Measurements from ENCODE around the gene SH2D7.

SH2D7 gene

GRCh38 chr15:78092261-78093041 is at the start of gene SH2D7:
TSS of gene SH2D7 (plus strand) at chr15:78092561. CDS start at chr15:78092585, 24 bp downstream.
- no peak for DNase-seq

DNA sequence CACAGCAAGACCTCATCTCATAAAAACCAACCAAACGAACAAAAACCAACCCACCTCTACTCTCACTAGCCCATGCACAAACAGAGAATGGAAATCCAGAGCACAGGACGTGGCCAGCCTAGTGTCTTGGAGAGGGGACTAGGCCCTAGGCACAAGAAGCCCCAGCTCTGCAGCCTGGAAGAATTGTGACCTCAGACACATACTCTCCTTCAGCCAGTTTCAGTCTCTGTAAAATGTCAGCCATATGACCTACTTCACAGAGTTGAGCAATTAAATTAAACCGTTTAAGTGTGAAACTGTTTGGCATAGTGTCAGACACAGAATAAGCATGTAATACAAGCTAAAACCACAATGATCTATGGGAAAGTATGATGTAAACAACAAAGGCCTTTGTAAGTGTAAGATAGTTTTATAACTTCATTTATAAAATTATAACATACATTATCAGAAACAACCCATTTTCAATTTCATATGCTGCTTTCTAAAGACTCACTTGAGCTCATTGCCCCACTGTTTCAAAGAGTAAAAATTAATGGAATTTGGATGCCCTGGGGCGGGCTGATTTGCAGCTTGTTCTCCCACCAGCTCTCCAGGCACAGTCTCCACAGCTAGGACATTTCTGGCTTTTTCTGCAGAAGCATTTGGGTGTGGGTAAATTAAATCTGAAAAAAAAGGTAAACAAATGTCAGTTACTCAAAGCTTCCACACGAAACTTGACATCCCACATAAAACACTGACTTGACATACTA is 47.8 kb upstream of the SH2D7 start:
- DNase-seq = no peak

- no peak for DNase-seq
Measured at GRCh38 chr15:78045189-78045588, 47.2 kb upstream of the SH2D7 start.

DNA sequence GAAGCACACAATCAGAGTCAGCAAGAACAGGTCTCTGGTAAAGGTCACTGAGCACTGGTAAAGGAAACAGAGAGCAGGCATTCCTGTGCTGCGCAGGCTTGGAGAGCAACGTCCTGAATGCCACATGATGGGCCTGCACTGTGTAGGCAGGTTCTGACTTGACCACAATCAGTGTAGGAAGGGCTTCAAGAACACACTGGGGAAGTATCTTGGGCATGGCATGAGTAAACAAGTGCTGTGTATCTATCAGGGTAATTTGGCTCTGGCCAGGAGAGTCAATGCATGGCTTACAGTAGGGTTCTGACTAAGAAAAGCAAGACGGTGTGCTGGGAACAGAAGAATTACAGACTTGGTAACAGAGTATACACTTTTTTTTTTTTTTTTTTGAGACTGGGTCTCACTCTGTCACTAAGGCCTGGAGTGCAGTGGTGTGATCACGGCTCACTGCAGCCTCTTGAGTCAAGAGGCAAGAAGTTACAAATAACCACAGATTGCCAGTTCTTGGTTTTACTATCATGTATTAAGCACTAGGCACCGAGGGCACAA is 45.5 kb upstream of the SH2D7 start:
- DNase-seq = no peak

- DNase-seq = no peak
Measured at GRCh38 chr15:78047761-78048627, 44.4 kb upstream of the SH2D7 start.

GRCh38 chr15:78048628-78048920 is 43.8 kb upstream of the SH2D7 start:
- no peak for DNase-seq

GRCh38 chr15:78049691-78050440 is 42.5 kb upstream of the SH2D7 start:
- DNase-seq = no peak

DNA sequence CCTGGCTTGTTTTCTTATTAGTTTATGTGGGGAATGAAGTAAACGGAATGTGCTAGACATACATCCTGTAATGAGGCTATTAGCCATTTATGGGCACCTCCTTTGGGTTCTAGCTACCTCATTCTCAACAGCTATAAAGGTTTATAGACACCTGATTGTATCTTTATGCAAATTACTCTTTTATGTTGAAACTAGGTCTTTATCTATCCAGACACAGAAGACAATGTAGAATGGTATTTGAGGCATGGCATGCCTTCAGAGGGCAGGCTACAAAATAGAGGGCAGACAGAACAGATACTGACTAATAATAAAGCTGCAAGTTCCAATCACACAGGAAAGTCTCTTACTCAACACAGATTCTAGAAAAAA is 41.9 kb upstream of the SH2D7 start:
- DNase-seq = no peak

- DNase-seq = no peak
Measured at GRCh38 chr15:78050826-78051225, 41.5 kb upstream of the SH2D7 start.

DNA sequence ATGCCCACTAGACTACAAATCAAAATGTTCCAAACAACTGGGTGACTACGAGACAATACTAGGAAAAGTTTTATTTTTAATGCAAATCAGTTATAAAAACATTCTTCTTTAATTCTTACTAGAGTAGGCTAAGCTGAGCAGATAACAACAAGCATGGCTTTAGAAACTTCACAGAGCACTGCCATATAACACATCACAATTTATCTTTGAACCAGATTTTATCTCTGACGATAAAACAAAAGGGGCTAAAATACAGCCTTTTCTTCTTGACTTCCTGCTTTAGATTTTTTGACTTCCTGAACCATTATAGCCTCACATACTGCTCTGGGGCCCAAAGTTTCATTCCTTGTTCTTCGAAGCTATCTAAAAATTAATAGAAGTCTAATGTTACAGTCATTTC is 40.8 kb upstream of the SH2D7 start:
- DNase-seq = no peak

DNA sequence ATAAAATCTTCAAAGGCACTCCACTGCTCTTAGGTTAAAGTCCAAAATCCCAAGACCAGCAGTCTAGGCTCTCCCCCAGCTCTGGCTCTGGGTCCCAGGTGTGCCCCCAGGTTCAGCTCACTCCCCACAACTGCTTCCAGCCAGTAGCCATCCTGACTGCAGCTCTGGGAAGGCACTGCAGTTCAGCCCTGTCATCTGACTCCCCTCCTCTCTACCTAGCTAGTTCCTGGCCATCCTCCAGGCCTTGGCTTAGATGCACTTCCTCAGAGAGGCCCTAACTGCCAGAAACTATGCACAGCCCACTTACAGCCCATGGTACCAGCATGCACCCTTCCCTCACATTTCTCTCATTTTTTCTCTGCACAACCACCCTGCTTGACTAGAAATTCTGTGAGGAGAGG is 40.4 kb upstream of the SH2D7 start:
- no peak for DNase-seq

- DNase-seq = no peak
Measured at GRCh38 chr15:78052545-78052944, 39.8 kb upstream of the SH2D7 start.

- no peak for DNase-seq
Measured at GRCh38 chr15:78054518-78054917, 37.8 kb upstream of the SH2D7 start.

- no peak for DNase-seq
Measured at GRCh38 chr15:78054966-78055365, 37.4 kb upstream of the SH2D7 start.

GRCh38 chr15:78055919-78056713 is 36.2 kb upstream of the SH2D7 start:
- peak in 1 of 2 experiments; percentile 22 for DNase-seq

- no peak for DNase-seq
Measured at GRCh38 chr15:78056714-78057269, 35.6 kb upstream of the SH2D7 start.

- no peak for DNase-seq
Measured at GRCh38 chr15:78057803-78058202, 34.6 kb upstream of the SH2D7 start.

GRCh38 chr15:78058401-78058935 is 33.9 kb upstream of the SH2D7 start:
- DNase-seq = no peak

- no peak for DNase-seq
Measured at GRCh38 chr15:78059110-78059839, 33.1 kb upstream of the SH2D7 start.

DNA sequence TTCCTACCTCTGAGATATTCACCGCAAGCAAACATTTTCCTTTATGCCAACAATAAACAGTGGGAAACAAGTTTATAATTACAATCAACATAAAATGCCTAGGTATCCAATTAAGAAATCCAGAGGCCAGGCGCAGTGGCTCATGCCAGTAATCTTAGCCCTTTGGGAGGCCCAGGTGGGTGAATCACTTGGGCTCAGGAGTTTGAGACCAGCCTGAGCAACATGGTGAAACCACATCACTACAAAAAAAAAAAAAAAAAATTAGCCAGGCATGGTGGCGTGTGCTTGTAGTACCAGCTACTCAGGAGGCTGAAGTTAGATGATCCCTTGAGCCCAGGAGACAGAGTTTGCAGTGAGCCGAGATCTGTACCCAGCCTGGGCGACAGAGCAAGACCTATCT is 32.1 kb upstream of the SH2D7 start:
- DNase-seq = no peak
